Natural killer cell (primary cell): ENCODE data around the gene CCDC175. TPM values are rescaled to one million over a fixed set of nuclear protein-coding genes. Genes with fewer than 3 reads are reported as not detected.

Experiments used
- ATAC-seq, 3 donors: fragments of 150-1000 bp in 2 of 3; fragments of 200-7000 bp in 1 of 3; cut with Tn5 transposase; 1 replicate in 1 of 3; 2 replicates in 2 of 3; pipeline ENCODE4 v1.10.0; 2021; ENCODE audit warnings: mild to moderate bottlenecking in 2 of 3, moderate library complexity in 2 of 3
- DNase-seq, 2 donors: peaks; one replicate each; pipeline versions ENCODE4 v3.0.0 to v3.0.0-alpha.2; 2013 to 2021; ENCODE audit warnings: mixed read lengths in 1 of 2
- H3K27ac ChIP-seq: one replicate; pipeline ENCODE4 v1.5.1; 2013; ENCODE audit warnings: mild to moderate bottlenecking, low read length
- H3K27me3 ChIP-seq: one replicate; pipeline ENCODE4 v1.6.1; 2013; ENCODE audit warnings: low read length; ENCODE audit not compliant: control insufficient read depth, insufficient read depth
- H3K36me3 ChIP-seq: one replicate; pipeline ENCODE4 v1.6.1; 2013; ENCODE audit warnings: low read length; ENCODE audit not compliant: control insufficient read depth, insufficient read depth
- H3K4me1 ChIP-seq: one replicate; pipeline ENCODE4 v1.6.1; 2013; ENCODE audit warnings: low read length; ENCODE audit not compliant: control insufficient read depth, insufficient read depth
- H3K4me3 ChIP-seq: one replicate; pipeline ENCODE4 v1.5.1; 2013; ENCODE audit warnings: low read length
- H3K9me3 ChIP-seq: one replicate; pipeline ENCODE4 v1.6.1; 2013; ENCODE audit warnings: low read length; ENCODE audit not compliant: control insufficient read depth, insufficient read depth
- H3K27ac Mint-ChIP-seq, 2 donors: one replicate each; pipeline ENCODE4 v1.8.0; 2022; ENCODE audit warnings: mild to moderate bottlenecking in 2 of 2, mixed read lengths in 2 of 2, moderate library complexity in 1 of 2
- H3K27me3 Mint-ChIP-seq, 2 donors: one replicate each; pipeline ENCODE4 v1.8.0; 2022; ENCODE audit warnings: low read depth in 2 of 2, mixed read lengths in 2 of 2
- H3K36me3 Mint-ChIP-seq: one replicate; pipeline ENCODE4 v1.8.0; 2022; ENCODE audit warnings: mixed read lengths
- H3K4me1 Mint-ChIP-seq, 2 donors: one replicate each; pipeline ENCODE4 v1.8.0; 2022; ENCODE audit warnings: mixed read lengths in 2 of 2
- H3K4me3 Mint-ChIP-seq: one replicate; pipeline ENCODE4 v1.8.0; 2022; ENCODE audit warnings: mild to moderate bottlenecking, moderate library complexity, mixed read lengths
- H3K9me3 Mint-ChIP-seq, 2 donors: one replicate each; pipeline ENCODE4 v1.8.0; 2022; ENCODE audit warnings: mixed read lengths in 2 of 2
- CTCF ChIP-seq: fragments of 200-600 bp; IDR thresholded peaks from one replicate; pipeline ENCODE4 v1.8.0; 2022; ENCODE audit warnings: antibody characterized with exemption
- WGBS: methylation state at CpG from one replicate; pipeline ENCODE4 v1.1.7; 2013; ENCODE audit warnings: missing lambda C conversion rate; ENCODE audit not compliant: insufficient coverage; 5-methylcytosine and 5-hydroxymethylcytosine counted together
- intact Hi-C: fragments of 100-400 bp; cut with micrococcal nuclease; formaldehyde crosslinking; loops from one replicate; pipeline ENCODE4 v1.14.2; 2022
- total RNA-seq, 4 donors: library from RNA; stranded (reverse); fragments of 120-200 nt in 1 of 4; gene quantifications; one replicate each; pipeline versions ENCODE4 v1.2.3 to v1.2.4, GENCODE V29; 2013 to 2022

The CCDC175 gene
- total RNA-seq, 3 donors from 2014 or later (not counting 1 experiment from before 2014, with no cell fraction given), result not detected

GRCh38 chr14:59583755-59584154 is 7.1 kb upstream of the CCDC175 start:
- 38% methylated on average over 2 of the region's 2 CpGs for WGBS

GRCh38 chr14:59582845-59583509 is 6.4 kb upstream of the CCDC175 start:
- H3K36me3 ChIP-seq, result no peaks in the 10 kb centered on the region
- H3K4me3 ChIP-seq, result no peak overlapping the region
- Mint-ChIP-seq H3K27ac (no peak overlapping the region), H3K27me3 (peaks cover 0 to 2% of the 10 kb centered on the region in 2 donors), H3K36me3 (no peaks in the 10 kb centered on the region), H3K4me3 (peak overlapping the region; percentile 40), H3K4me1 (peaks cover 18 to 23% of the 10 kb centered on the region in 2 donors), H3K9me3 (no peaks in the 10 kb centered on the region)
- DNase-seq (no peak), ATAC-seq (no peak)
- no peaks in the 10 kb centered on the region for H3K4me1 ChIP-seq
- no peaks in the 10 kb centered on the region for H3K27me3 ChIP-seq
- 59% methylated on average over 22 of the region's 23 CpGs for WGBS
- no peak overlapping the region for H3K27ac ChIP-seq
- no peak for TF ChIP-seq CTCF
- intact Hi-C loops, result no loop called here
- H3K9me3 ChIP-seq, result no peaks in the 10 kb centered on the region

More at GRCh38 chr14:59583755-59584154, 7.1 kb upstream of the CCDC175 start:
- Histone ChIP-seq H3K4me1 (no peaks in the 10 kb centered on the region), H3K27ac (no peak overlapping the region), H3K36me3 (no peaks in the 10 kb centered on the region), H3K9me3 (no peaks in the 10 kb centered on the region), H3K27me3 (no peaks in the 10 kb centered on the region), H3K4me3 (no peak overlapping the region)
- no peaks in the 10 kb centered on the region for H3K9me3 Mint-ChIP-seq
- ATAC-seq, result no peak
- no peak for TF ChIP-seq CTCF
- no peak overlapping the region for H3K4me3 Mint-ChIP-seq
- H3K36me3 Mint-ChIP-seq, result no peaks in the 10 kb centered on the region
- intact Hi-C loops, result no loop called here
- no peak for DNase-seq
- no peak overlapping the region for H3K27ac Mint-ChIP-seq
- peaks cover 18 to 23% of the 10 kb centered on the region in 2 donors for H3K4me1 Mint-ChIP-seq
- H3K27me3 Mint-ChIP-seq, result no peaks in the 10 kb centered on the region

GRCh38 chr14:59582161-59582560 is 5.5 kb upstream of the CCDC175 start:
- H3K36me3 ChIP-seq, result no peaks in the 10 kb centered on the region
- ATAC-seq, result no peak
- WGBS, result 92% methylated on average over 3 of the region's 3 CpGs
- no peaks in the 10 kb centered on the region for H3K27me3 ChIP-seq
- H3K27ac Mint-ChIP-seq, result no peak overlapping the region
- peaks cover 17 to 18% of the 10 kb centered on the region in 2 donors for H3K4me1 Mint-ChIP-seq
- H3K36me3 Mint-ChIP-seq, result no peaks in the 10 kb centered on the region
- no peak for DNase-seq
- intact Hi-C loops, result no loop called here
- TF ChIP-seq CTCF, result no peak
- peaks cover 0 to 2% of the 10 kb centered on the region in 2 donors for H3K27me3 Mint-ChIP-seq
- H3K4me3 ChIP-seq, result no peak overlapping the region
- no peaks in the 10 kb centered on the region for H3K9me3 Mint-ChIP-seq
- no peaks in the 10 kb centered on the region for H3K4me1 ChIP-seq
- H3K4me3 Mint-ChIP-seq, result no peak overlapping the region
- H3K9me3 ChIP-seq, result no peaks in the 10 kb centered on the region
- no peak overlapping the region for H3K27ac ChIP-seq

- Histone ChIP-seq H3K36me3 (no peaks in the 10 kb centered on the region), H3K27me3 (peaks cover 3% of the 10 kb centered on the region), H3K4me1 (peaks cover 11% of the 10 kb centered on the region), H3K9me3 (no peaks in the 10 kb centered on the region), H3K27ac (no peak overlapping the region), H3K4me3 (no peak overlapping the region)
- intact Hi-C loops, result no loop called here
- Mint-ChIP-seq H3K27ac (no peak overlapping the region), H3K4me3 (no peak overlapping the region), H3K4me1 (peaks cover 17 to 21% of the 10 kb centered on the region in 2 donors), H3K36me3 (no peaks in the 10 kb centered on the region), H3K9me3 (no peaks in the 10 kb centered on the region), H3K27me3 (peaks cover 7 to 11% of the 10 kb centered on the region in 2 donors)
- DNase-seq, result no peak
- ATAC-seq, result no peak
- WGBS, result 88% methylated on average over 2 of the region's 2 CpGs
- no peak for TF ChIP-seq CTCF
Measured at GRCh38 chr14:59580911-59581310, 4.3 kb upstream of the CCDC175 start.
